GM12878 (cell line): ENCODE measurements around the gene SCAF8.

Source experiments
- CHD2 ChIP-seq: IDR thresholded peaks from 2 replicates; pipeline ENCODE4 v1.6.1; 2011; ENCODE audit warnings: low read depth, low read length, improper control_type of control experiment, borderline replicate concordance
- CTCF ChIP-seq, 3 experiments: IDR thresholded peaks in 2 of 3; conservative IDR thresholded peaks in 1 of 3; 2 replicates each; pipeline ENCODE4 v1.5.1; 2011; ENCODE audit warnings: low read depth in 3 of 3, low read length in 3 of 3, mild to moderate bottlenecking in 3 of 3, control low read depth in 2 of 3, moderate library complexity in 2 of 3, inconsistent platforms in 1 of 3, mixed read lengths in 1 of 3; ENCODE audit not compliant: control insufficient read depth in 2 of 3, insufficient read depth in 1 of 3; ENCODE audit errors: extremely low read depth in 1 of 3
- EZH2 ChIP-seq: IDR thresholded peaks from 2 replicates; pipeline ENCODE4 v1.6.1; 2012; ENCODE audit warnings: low read depth, mild to moderate bottlenecking, control low read depth, inconsistent platforms, low read length, borderline replicate concordance; ENCODE audit not compliant: control insufficient read depth
- MEF2A ChIP-seq: IDR thresholded peaks from 2 replicates; pipeline ENCODE4 v1.6.1; 2011; ENCODE audit warnings: low read depth, mild to moderate bottlenecking, low read length, moderate library complexity; ENCODE audit not compliant: insufficient read depth
- MYC ChIP-seq: IDR thresholded peaks from 2 replicates; pipeline ENCODE4 v1.6.1; 2011; ENCODE audit warnings: mild to moderate bottlenecking, low read length, moderate library complexity, inconsistent platforms; ENCODE audit not compliant: insufficient read depth, insufficient replicate concordance, insufficient read length, severe bottlenecking
- NRF1 ChIP-seq: conservative IDR thresholded peaks from 2 replicates; pipeline ENCODE4 v1.6.1; 2011; ENCODE audit warnings: mild to moderate bottlenecking, low read depth, low read length, improper control_type of control experiment
- RAD21 ChIP-seq: IDR thresholded peaks from 2 replicates; pipeline ENCODE4 v1.6.1; 2011; ENCODE audit warnings: mild to moderate bottlenecking, low read depth, low read length, moderate library complexity; ENCODE audit not compliant: insufficient read depth
- RAD51 ChIP-seq: fragments of 450-650 bp; IDR thresholded peaks from 2 replicates; pipeline ENCODE4 v1.6.1; 2016; ENCODE audit warnings: moderate library complexity, mild to moderate bottlenecking, inconsistent platforms

DNA sequence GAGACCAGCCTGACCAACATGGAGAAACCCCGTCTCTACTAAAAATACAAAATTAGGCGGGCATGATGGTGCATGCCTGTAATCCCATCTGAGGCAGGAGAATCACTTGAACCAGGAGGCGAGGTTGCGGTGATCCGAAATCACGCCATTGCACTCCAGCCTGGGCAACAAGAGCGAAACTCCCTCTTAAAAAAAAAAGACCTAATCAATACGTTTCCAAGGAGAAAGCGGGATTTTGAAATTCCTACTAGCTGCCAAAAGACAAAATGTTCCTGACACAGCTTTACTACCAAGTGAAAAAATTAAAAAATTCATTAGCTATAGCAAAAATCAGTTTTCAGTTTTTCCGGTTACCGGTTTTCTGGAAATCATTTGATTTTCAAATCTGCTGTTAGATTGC is 129.3 kb downstream of the SCAF8 start:
- TF ChIP-seq CTCF (IDR thresholded peaks at IDR 0.05 in 2 of 3, conservative IDR thresholded peaks at IDR 0.05 in 1 of 3; ENCODE audit: control insufficient read depth in 2 of 3, extremely low read depth in 1 of 3, insufficient read depth in 1 of 3, low read depth in 3 of 3, low read length in 3 of 3): no peak
- no peak for TF ChIP-seq CHD2
- TF ChIP-seq EZH2: no peak
- TF ChIP-seq MYC: no peak
- TF ChIP-seq RAD51: no peak
- no peak for TF ChIP-seq NRF1
- TF ChIP-seq MEF2A: no peak
- no peak for TF ChIP-seq RAD21
